IMR-90 (cell line): Measurements from ENCODE around the gene ZNF574. TPM values are rescaled to one million over a fixed set of nuclear protein-coding genes. Genes with fewer than 3 reads are reported as not detected.

Experiments
- ATAC-seq: fragments of 200-7000 bp; cut with Tn5 transposase; 2 replicates; pipeline ENCODE4 v1.9.1; 2020; ENCODE audit warnings: low read depth, mild to moderate bottlenecking, moderate library complexity
- BruUV-seq: library from RNA; stranded (reverse); fragments of 400-500 nt; replicated peaks from 2 replicates; lab custom pipeline; 2021; lab: Mats Ljungman, UMichigan
- CTCF ChIA-PET: fragments of 300-600 bp; formaldehyde crosslinking; extraction: SDS; loops from one replicate; lab custom pipeline; 2021; ENCODE audit warnings: antibody characterized with exemption; lab: Yijun Ruan, JAX
- POLR2A ChIA-PET: fragments of 300-600 bp; sonication (Branson Sonifier 250); formaldehyde crosslinking; loops from one replicate; lab custom pipeline; 2022; ENCODE audit warnings: antibody characterized with exemption; ENCODE audit not compliant: unreplicated experiment; lab: Charles Lee
- DNase-seq: peaks from one replicate; pipeline ENCODE4 v3.0.0; 2013
- H2AFZ ChIP-seq: replicated peaks from 2 replicates; pipeline ENCODE3; 2013; ENCODE audit warnings: low read length, mild to moderate bottlenecking; ENCODE audit not compliant: poor library complexity
- H2AK5ac ChIP-seq: 2 replicates; pipeline ENCODE4 v1.6.1; 2013; ENCODE audit warnings: low read depth, low read length, inconsistent platforms
- H2AK9ac ChIP-seq: replicated peaks from 2 replicates; pipeline ENCODE3; 2013; ENCODE audit warnings: mild to moderate bottlenecking, low read depth, low read length, moderate library complexity; ENCODE audit not compliant: poor library complexity
- H2BK120ac ChIP-seq: 2 replicates; pipeline ENCODE4 v1.6.1; 2013; ENCODE audit warnings: low read depth, low read length, inconsistent platforms
- H2BK15ac ChIP-seq: 3 replicates; pipeline ENCODE4 v1.6.1; 2013; ENCODE audit warnings: low read depth, low read length, inconsistent platforms
- H2BK20ac ChIP-seq: 2 replicates; pipeline ENCODE4 v1.6.1; 2013; ENCODE audit warnings: low read depth, mild to moderate bottlenecking, inconsistent platforms, low read length, moderate library complexity
- H2BK5ac ChIP-seq: 2 replicates; pipeline ENCODE4 v1.6.1; 2013; ENCODE audit warnings: mild to moderate bottlenecking, low read depth, low read length, inconsistent platforms; ENCODE audit not compliant: poor library complexity, severe bottlenecking
- H3K14ac ChIP-seq: replicated peaks from 2 replicates; pipeline ENCODE4 v1.6.1; 2013; ENCODE audit warnings: low read depth, low read length, inconsistent platforms
- H3K18ac ChIP-seq: 2 replicates; pipeline ENCODE4 v1.6.1; 2013; ENCODE audit warnings: low read depth, low read length, control low read depth
- H3K23ac ChIP-seq: 2 replicates; pipeline ENCODE4 v1.6.1; 2013; ENCODE audit warnings: low read depth, low read length, inconsistent platforms
- H3K27ac ChIP-seq: 2 replicates; pipeline ENCODE4 v1.5.1; 2013; ENCODE audit warnings: mild to moderate bottlenecking, control low read depth, low read length; ENCODE audit not compliant: insufficient read depth
- H3K27me3 ChIP-seq: 2 replicates; pipeline ENCODE4 v1.6.1; 2013; ENCODE audit warnings: low read length; ENCODE audit not compliant: control insufficient read depth, insufficient read depth
- H3K36me3 ChIP-seq: 2 replicates; pipeline ENCODE4 v1.6.1; 2013; ENCODE audit warnings: low read length, mixed read lengths; ENCODE audit not compliant: control insufficient read depth, insufficient read depth
- H3K4ac ChIP-seq: 2 replicates; pipeline ENCODE4 v1.6.1; 2013; ENCODE audit warnings: low read depth, low read length, inconsistent platforms
- H3K4me1 ChIP-seq: 2 replicates; pipeline ENCODE4 v1.6.1; 2013; ENCODE audit warnings: low read length, mixed read lengths; ENCODE audit not compliant: control insufficient read depth, insufficient read depth
- H3K4me2 ChIP-seq: 2 replicates; pipeline ENCODE4 v1.6.1; 2013; ENCODE audit warnings: low read depth, mild to moderate bottlenecking, control low read depth, low read length, moderate library complexity
- H3K4me3 ChIP-seq: 2 replicates; pipeline ENCODE4 v1.5.1; 2013; ENCODE audit warnings: low read depth, mild to moderate bottlenecking, control low read depth, low read length, moderate library complexity; ENCODE audit not compliant: insufficient read depth
- H3K56ac ChIP-seq: 2 replicates; pipeline ENCODE4 v1.6.1; 2013; ENCODE audit warnings: low read length, inconsistent platforms; ENCODE audit not compliant: insufficient read depth; ENCODE audit errors: extremely low read depth
- H3K79me1 ChIP-seq, 2 experiments: 2 replicates each; pipeline ENCODE4 v1.6.1; 2013; ENCODE audit warnings: low read length in 2 of 2, inconsistent platforms in 1 of 2, low read depth in 1 of 2
- H3K9ac ChIP-seq: 2 replicates; pipeline ENCODE4 v1.6.1; 2013; ENCODE audit warnings: low read depth, low read length, control low read depth
- H3K9me1 ChIP-seq: 2 replicates; pipeline ENCODE4 v1.6.1; 2013; ENCODE audit warnings: low read length, inconsistent platforms; ENCODE audit not compliant: insufficient read depth
- H3K9me3 ChIP-seq: 2 replicates; pipeline ENCODE4 v1.6.1; 2013; ENCODE audit warnings: low read length; ENCODE audit not compliant: control insufficient read depth, insufficient read depth
- H4K20me1 ChIP-seq: 2 replicates; pipeline ENCODE4 v1.6.1; 2013; ENCODE audit warnings: low read length, inconsistent platforms; ENCODE audit not compliant: insufficient read depth
- H4K5ac ChIP-seq: 2 replicates; pipeline ENCODE4 v1.6.1; 2013; ENCODE audit warnings: mild to moderate bottlenecking, low read depth, low read length, control low read depth
- H4K8ac ChIP-seq, 2 experiments: 2 replicates each; pipeline ENCODE4 v1.6.1; 2013; ENCODE audit warnings: low read depth in 2 of 2, low read length in 2 of 2, control low read depth in 1 of 2, inconsistent platforms in 1 of 2
- H4K91ac ChIP-seq: 2 replicates; pipeline ENCODE4 v1.6.1; 2013; ENCODE audit warnings: low read depth, low read length, inconsistent platforms; ENCODE audit not compliant: insufficient read depth
- BHLHE40 ChIP-seq: fragments of 150-350 bp; IDR thresholded peaks from 2 replicates; pipeline ENCODE4 v1.6.1; 2016; ENCODE audit warnings: mild to moderate bottlenecking, low read depth, low read length
- CEBPB ChIP-seq: IDR thresholded peaks from 2 replicates; pipeline ENCODE4 v1.6.1; 2012; ENCODE audit warnings: low read depth, low read length, improper control_type of control experiment
- CHD1 ChIP-seq: IDR thresholded peaks from 2 replicates; pipeline ENCODE4 v1.6.1; 2012; ENCODE audit warnings: low read depth, low read length, improper control_type of control experiment
- FOS ChIP-seq: fragments of 150-350 bp; IDR thresholded peaks from 2 replicates; pipeline ENCODE4 v1.6.1; 2016; ENCODE audit warnings: low read depth, low read length
- MAFK ChIP-seq: IDR thresholded peaks from 2 replicates; pipeline ENCODE4 v1.6.1; 2012; ENCODE audit warnings: low read depth, low read length, improper control_type of control experiment
- MAZ ChIP-seq: IDR thresholded peaks from 2 replicates; pipeline ENCODE4 v1.6.1; 2012; ENCODE audit warnings: low read depth, mild to moderate bottlenecking, low read length, improper control_type of control experiment, moderate library complexity, borderline replicate concordance
- MXI1 ChIP-seq: IDR thresholded peaks from 2 replicates; pipeline ENCODE4 v1.6.1; 2012; ENCODE audit warnings: low read depth, mild to moderate bottlenecking, low read length, moderate library complexity, borderline replicate concordance
- NFE2L2 ChIP-seq: fragments of 150-350 bp; IDR thresholded peaks from 2 replicates; pipeline ENCODE4 v1.6.1; 2016; ENCODE audit warnings: low read depth, mild to moderate bottlenecking, low read length
- POLR2A ChIP-seq: IDR thresholded peaks from 2 replicates; pipeline ENCODE4 v1.6.1; 2012; ENCODE audit warnings: mild to moderate bottlenecking, low read depth, low read length
- RAD21 ChIP-seq: IDR thresholded peaks from 2 replicates; pipeline ENCODE4 v1.6.1; 2012; ENCODE audit warnings: low read length, improper control_type of control experiment
- RCOR1 ChIP-seq: IDR thresholded peaks from 2 replicates; pipeline ENCODE4 v1.6.1; 2012; ENCODE audit warnings: mild to moderate bottlenecking, low read length, improper control_type of control experiment; ENCODE audit not compliant: insufficient replicate concordance
- RFX5 ChIP-seq: IDR thresholded peaks from 2 replicates; pipeline ENCODE4 v1.8.0; 2012; ENCODE audit warnings: low read depth, mild to moderate bottlenecking, low read length, moderate library complexity
- SMC3 ChIP-seq: fragments of 150-350 bp; IDR thresholded peaks from 2 replicates; pipeline ENCODE4 v1.6.1; 2016; ENCODE audit warnings: low read depth, mild to moderate bottlenecking, antibody characterized with exemption, low read length, moderate library complexity
- USF2 ChIP-seq: fragments of 150-350 bp; IDR thresholded peaks from 2 replicates; pipeline ENCODE4 v1.6.1; 2017; ENCODE audit warnings: mild to moderate bottlenecking, antibody characterized with exemption, low read length, low read depth
- WGBS, 2 experiments: methylation state at CpG; one replicate each; pipeline versions ENCODE4 v1.1.5 to v1.1.7; 2013; ENCODE audit warnings: missing lambda C conversion rate in 2 of 2; ENCODE audit not compliant: insufficient read length in 1 of 2; ENCODE audit errors: extremely low coverage in 2 of 2; 5-methylcytosine and 5-hydroxymethylcytosine counted together
- dilution Hi-C: fragments of 300-500 bp; cut with HindIII; formaldehyde crosslinking; loops from one replicate; pipeline ENCODE4 v1.14.3; 2018; ENCODE audit warnings: low sequenced_read_pairs; ENCODE audit not compliant: unreplicated experiment
- in situ Hi-C: fragments of 300-500 bp; cut with MboI; formaldehyde crosslinking; loops from 3 replicates; pipeline ENCODE4 v1.14.3; 2019; ENCODE audit warnings: low sequenced_read_pairs, inconsistent platforms, mixed read lengths
- intact Hi-C: fragments of 100-400 bp; cut with micrococcal nuclease; formaldehyde crosslinking; loops from 2 replicates; pipeline ENCODE4 v1.10.0; 2022
- polyA plus RNA-seq, 3 experiments: library from polyadenylated mRNA; depleted of rRNA; stranded (reverse); fragments of >200 nt; gene quantifications; 2 replicates each; pipeline ENCODE4 v1.2.3, GENCODE V29; 2012; ENCODE audit warnings: low replicate concordance in 1 of 3
- total RNA-seq: library from RNA; depleted of rRNA; stranded (reverse); fragments of >200 nt; gene quantifications from 2 replicates; pipeline ENCODE4 v1.2.3, GENCODE V29; 2012
- TF ChIP-seq, protein P1 (sequence below): fragments of 150-350 bp; IDR thresholded peaks from 2 replicates; pipeline ENCODE4 v1.6.1; 2016; ENCODE audit warnings: low read depth, mild to moderate bottlenecking, low read length, moderate library complexity, borderline replicate concordance
- TF ChIP-seq, protein P2 (sequence below): conservative IDR thresholded peaks from 2 replicates; pipeline ENCODE4 v1.5.1; 2012; ENCODE audit warnings: mild to moderate bottlenecking, low read depth, low read length, improper control_type of control experiment

Gene ZNF574
- total and polyA plus RNA-seq, 2 of the 4 experiments (the other 2 are of a cell fraction), result 8.1 to 14.1 TPM

- Histone ChIP-seq H2BK120ac (no peak overlapping the region), H3K23ac (no peak overlapping the region), H2BK15ac (no peak overlapping the region), H2AK9ac (no peak overlapping the region), H3K4me1 (no peaks in the 10 kb centered on the region), H3K27ac (no peak overlapping the region), H4K20me1 (no peaks in the 10 kb centered on the region), H3K4ac (no peak overlapping the region), H3K9me3 (no peaks in the 10 kb centered on the region), H4K91ac (no peak overlapping the region), H2AK5ac (no peak overlapping the region), H3K36me3 (no peaks in the 10 kb centered on the region), H3K4me2 (no peak overlapping the region), H4K5ac (no peak overlapping the region), H3K79me1 (no peaks in the 10 kb centered on the region), H3K4me3 (no peak overlapping the region), H4K8ac (no peak overlapping the region), H2BK20ac (no peak overlapping the region), H3K9me1 (no peaks in the 10 kb centered on the region), H3K56ac (no peak overlapping the region), H2AFZ (no peak overlapping the region), H2BK5ac (no peak overlapping the region), H3K9ac (no peak overlapping the region), H3K18ac (no peak overlapping the region), H3K27me3 (peaks cover 47% of the 10 kb centered on the region), H3K14ac (no peak overlapping the region)
- no CpG with 5 or more reads among the region's 16 CpGs for WGBS, 2 experiments
- in situ Hi-C loops (no loop called here), dilution Hi-C loops (no loop called here), intact Hi-C loops (no loop called here)
- CTCF ChIA-PET, result no interaction called here
- ATAC-seq, result no peak
- DNase-seq, result no peak
- no TSS peak for BruUV-seq
- TF ChIP-seq POLR2A, result no peak
- no peak for TF ChIP-seq MXI1
- TF ChIP-seq FOS, result no peak
- TF ChIP-seq, protein P1, sequence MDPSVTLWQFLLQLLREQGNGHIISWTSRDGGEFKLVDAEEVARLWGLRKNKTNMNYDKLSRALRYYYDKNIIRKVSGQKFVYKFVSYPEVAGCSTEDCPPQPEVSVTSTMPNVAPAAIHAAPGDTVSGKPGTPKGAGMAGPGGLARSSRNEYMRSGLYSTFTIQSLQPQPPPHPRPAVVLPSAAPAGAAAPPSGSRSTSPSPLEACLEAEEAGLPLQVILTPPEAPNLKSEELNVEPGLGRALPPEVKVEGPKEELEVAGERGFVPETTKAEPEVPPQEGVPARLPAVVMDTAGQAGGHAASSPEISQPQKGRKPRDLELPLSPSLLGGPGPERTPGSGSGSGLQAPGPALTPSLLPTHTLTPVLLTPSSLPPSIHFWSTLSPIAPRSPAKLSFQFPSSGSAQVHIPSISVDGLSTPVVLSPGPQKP, result no peak
- TF ChIP-seq USF2, result no peak
- TF ChIP-seq MAFK, result no peak
- TF ChIP-seq RFX5, result no peak
- TF ChIP-seq, protein P2, sequence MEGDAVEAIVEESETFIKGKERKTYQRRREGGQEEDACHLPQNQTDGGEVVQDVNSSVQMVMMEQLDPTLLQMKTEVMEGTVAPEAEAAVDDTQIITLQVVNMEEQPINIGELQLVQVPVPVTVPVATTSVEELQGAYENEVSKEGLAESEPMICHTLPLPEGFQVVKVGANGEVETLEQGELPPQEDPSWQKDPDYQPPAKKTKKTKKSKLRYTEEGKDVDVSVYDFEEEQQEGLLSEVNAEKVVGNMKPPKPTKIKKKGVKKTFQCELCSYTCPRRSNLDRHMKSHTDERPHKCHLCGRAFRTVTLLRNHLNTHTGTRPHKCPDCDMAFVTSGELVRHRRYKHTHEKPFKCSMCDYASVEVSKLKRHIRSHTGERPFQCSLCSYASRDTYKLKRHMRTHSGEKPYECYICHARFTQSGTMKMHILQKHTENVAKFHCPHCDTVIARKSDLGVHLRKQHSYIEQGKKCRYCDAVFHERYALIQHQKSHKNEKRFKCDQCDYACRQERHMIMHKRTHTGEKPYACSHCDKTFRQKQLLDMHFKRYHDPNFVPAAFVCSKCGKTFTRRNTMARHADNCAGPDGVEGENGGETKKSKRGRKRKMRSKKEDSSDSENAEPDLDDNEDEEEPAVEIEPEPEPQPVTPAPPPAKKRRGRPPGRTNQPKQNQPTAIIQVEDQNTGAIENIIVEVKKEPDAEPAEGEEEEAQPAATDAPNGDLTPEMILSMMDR, result no peak
- TF ChIP-seq CEBPB, result no peak
- TF ChIP-seq NFE2L2, result no peak
- TF ChIP-seq RAD21, result no peak
- no peak for TF ChIP-seq BHLHE40
- no peak for TF ChIP-seq MAZ
- TF ChIP-seq RCOR1, result no peak
- no peak for TF ChIP-seq SMC3
- TF ChIP-seq CHD1, result no peak
- POLR2A ChIA-PET, result no interaction called here
Measured at GRCh38 chr19:42062381-42062780, 13.6 kb upstream of the ZNF574 start.
